HG02623 (cell line): Measurements from ENCODE around the gene ME1.
A peak's percentile ranks its signal among the peaks of the same experiment; 100 is the strongest.
"Not testable (repeated sequence)": the region's sequence is repeated elsewhere in the genome, so short reads cannot be mapped to it uniquely, and the experiment has no call there.

Source experiments
- ATAC-seq: cut with Tn5 transposase; IDR thresholded peaks from one replicate; pipeline ENCODE4 v1.9.1; 2021; ENCODE audit warnings: moderate library complexity; ENCODE audit not compliant: unreplicated experiment

Gene ME1

DNA sequence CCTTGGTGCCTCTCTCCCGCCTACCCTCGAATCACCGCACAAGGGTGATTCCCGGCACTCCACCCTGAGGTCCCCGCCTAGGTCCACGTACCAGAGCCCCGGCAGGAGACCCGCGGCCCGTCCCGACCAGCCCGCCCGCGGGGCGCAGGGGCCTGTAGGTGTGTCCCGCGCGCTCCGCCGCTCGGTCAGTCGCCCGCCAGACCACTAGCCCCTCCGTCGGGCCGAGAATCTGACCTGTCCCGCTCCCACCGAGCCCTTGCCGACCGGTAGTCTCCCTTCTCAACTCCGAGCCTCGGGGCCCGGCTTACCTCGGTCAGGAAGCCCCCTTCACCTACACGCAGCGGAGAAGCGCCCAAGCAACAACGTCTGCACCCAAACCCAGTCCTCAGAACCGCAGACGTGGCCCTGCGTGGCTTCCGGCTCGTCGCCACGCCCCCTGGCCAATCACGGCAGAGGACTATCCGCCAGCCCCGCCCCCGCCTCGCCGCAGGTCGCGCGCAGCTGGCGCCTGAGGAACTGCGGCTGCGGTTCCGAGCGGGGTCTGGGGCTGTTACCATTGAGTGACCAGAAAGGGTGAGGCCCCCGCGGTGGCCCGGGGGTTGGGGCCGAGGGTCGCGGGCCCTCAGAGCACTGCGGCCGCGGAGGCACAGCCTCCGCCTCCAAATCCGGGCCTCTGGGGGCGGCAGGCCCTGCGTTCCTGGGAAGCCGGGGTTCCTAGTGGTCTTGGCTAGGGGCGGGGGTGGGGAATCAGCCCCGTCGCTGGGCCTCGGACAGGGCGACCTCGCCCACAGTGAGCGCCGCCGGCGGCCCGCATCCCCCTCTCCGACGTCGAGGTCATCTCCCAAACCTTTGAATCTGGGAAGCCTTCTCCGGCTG is 237.7 kb downstream of the ME1 start, which contains the start of the genes PGM3 and RWDD2A:
TSS of gene PGM3 (minus strand) at position 395 of the 876 bp plus-strand sequence. CDS start 2,253 bp downstream, outside the sequence.
TSS of gene RWDD2A (plus strand) at position 487 of the 876 bp plus-strand sequence. CDS start 1,095 bp downstream, outside the sequence.
- ATAC-seq: peak; percentile 98

DNA sequence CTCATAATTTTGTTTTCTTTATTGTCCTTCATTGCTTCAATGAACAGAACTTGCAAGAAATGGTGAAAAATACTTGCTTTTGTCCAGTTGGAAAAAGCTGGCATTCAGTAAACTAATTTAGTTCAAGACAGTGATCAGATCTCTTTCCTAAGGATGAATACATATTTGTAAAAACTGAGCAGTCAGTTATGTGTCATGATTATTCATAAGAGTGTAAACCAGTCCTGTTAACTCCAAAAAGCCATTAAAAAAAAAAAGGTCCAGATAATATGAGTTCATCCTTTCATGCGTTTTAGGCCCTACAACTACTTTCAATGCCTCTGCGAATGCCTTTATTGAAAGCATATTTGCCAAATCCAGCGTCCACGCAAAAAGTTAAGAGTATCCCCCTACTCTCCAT is 238.4 kb downstream of the ME1 start:
- no peak for ATAC-seq

DNA sequence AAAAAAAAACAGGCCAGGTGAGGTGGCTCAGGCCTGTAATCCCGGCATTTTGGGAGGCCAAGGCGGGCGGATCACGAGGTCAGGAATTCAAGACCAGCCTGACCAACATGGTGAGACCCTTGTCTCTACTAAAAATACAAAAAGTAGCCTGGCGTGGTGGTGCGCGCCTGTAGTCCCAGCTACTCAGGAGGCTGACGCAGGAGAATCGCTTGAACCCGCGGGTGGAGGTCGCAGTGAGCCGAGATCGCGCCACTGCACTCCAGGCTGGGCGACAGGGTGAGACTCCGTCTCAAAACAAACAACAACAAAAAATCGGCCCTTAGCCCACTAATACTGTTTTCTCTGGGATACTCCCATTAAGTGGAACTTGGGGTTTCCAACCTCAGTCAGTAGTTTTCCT is 238.9 kb downstream of the ME1 start:
- ATAC-seq: not testable (repeated sequence)

DNA sequence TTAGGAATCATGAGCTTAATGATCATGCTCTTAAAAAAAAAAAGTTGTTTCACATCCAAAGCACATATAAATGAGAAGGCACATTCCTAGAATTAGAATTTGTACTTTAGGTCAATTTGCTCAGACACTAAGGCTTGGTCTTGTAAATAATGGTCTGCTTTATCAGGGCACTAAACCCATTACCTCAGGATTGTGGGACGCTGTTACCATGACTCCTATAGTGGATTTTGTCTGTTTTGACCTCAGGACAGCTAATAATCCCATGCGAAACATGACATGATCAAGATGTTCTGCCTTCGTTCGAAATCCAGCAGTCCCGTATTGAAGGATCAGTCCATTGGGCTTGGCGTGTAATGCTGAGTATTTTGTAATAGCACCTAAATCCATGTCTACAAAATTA is 240.2 kb downstream of the ME1 start:
- ATAC-seq: no peak

DNA sequence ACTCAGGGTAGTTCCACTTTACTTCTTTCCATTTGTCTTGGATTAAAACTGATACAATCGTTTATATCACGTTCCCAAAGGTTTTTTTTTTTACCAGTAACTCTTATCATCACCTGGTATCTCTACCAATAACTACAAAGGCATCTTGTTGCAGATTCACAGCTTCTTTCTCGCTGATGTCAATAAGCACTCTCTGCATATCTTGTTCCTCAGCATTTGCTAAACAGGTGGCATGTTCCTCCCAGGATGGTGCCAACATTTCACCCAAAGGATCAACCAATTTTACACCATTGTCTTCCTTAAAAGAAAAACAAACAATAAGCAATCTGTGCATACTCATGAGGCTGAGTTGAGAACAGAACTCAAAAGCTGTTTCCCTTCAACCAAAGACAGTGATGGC is 242.3 kb downstream of the ME1 start:
- ATAC-seq: no peak

DNA sequence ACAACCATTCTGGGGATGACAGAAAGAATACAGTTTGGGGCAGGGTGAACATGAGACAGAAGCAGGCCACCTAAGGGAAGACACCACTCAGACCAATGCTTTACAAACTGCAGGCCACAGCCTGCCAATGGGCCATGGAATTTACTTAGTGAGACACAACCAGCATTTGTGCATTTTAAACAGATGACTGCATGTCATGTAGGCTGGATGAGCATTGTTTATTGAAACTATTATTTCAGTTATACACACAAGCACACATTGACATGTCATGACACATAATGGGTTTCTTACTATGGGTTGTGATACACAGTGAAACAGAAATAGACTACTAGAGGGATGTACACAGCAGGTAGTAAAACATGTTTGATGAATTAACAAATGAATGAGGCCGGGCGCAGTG is 245.8 kb downstream of the ME1 start:
- ATAC-seq: no peak

DNA sequence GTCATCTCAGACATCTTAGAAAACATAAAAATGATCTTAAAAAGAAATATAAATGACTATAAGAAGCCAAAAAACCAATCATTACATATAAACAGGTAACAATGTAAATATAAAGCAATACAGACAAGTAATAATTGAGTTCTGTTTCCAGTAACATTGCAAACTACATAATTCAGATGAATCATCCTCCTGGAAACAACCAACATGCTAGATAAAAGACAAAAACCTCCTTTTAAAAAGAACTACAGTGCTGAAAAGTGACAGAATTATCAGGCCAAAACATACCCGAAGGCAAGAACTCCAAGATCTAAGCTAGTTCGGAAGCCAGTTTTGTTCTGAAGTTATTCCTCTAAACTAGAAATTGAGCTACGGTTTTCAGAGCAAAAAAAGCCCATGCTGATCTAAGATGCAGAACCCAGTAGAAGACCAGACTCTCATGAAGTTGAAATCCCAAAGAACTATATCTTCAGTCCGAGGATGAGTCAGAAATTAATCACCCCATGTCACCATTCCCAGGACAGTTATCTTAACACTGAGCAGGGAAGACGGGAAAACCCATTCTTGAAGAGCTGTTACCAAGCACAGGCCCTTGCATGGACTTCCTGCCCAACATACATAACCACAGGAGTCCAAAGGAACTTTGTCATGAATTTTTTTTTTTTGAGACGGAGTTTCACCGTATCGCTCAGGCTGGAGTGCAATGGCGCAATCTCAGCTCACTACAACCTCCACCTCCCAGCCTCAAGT is 247.6 kb downstream of the ME1 start:
- ATAC-seq: no peak

DNA sequence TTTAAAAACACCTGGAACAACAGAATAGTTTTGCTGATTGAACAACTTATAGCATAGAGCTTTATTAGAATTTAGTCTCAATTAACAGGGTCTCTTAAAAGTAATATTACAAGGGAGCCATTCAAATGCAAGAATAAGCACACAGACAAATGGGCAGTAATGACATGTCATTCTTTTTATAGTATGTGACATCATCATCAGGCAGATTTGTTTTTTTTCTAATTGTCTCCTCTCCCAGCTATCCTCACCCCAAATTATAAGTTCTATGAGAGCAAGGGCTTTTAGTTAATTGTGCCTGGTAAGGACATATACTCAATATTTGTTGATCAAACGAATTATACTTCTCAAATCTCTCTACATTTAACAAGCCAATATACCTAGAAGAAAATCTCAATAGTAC is 248.7 kb downstream of the ME1 start:
- no peak for ATAC-seq

DNA sequence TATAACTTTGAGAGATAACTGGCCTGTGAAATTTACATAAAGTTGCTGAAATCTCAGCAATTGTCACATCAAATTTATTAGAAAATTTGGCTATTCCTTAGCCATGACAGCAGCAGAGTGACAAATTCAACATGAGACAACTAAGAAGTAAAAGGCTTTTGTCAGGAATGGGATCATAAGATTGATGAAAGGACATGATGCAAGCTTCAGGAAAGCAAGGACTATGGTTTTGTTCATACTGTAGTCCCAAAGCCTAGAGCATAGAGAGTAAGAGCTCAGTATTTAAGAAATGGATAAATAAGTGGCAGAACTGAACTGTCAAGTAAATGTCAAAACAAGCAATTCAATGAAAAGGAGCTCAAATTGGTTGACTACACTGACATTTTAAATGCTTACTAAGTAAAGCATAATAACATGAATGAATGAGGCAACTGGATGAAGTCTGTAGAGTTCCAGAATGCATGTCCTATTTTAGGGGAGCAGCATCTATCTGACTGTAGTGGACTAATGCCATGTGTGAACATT is 250.4 kb downstream of the ME1 start:
- ATAC-seq: no peak

DNA sequence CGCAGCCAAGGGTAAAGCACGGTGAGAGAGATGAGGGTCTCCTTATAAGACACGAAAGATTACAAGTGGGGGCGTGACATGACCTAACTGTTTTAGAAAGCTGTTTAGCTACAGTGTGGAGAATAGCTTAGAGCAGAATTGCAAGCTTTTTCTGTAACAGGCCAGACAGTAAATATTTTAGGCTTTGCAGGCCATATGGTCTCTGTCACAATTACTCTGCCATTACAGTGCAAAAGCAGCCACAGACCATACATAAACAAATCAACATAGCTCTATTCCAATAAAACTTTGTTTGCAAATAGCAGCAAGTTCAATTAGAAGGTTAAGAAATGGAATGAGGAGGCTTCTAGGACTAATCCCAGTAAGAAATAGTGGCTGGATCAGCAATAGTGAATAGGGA is 254.6 kb downstream of the ME1 start:
- ATAC-seq: no peak

DNA sequence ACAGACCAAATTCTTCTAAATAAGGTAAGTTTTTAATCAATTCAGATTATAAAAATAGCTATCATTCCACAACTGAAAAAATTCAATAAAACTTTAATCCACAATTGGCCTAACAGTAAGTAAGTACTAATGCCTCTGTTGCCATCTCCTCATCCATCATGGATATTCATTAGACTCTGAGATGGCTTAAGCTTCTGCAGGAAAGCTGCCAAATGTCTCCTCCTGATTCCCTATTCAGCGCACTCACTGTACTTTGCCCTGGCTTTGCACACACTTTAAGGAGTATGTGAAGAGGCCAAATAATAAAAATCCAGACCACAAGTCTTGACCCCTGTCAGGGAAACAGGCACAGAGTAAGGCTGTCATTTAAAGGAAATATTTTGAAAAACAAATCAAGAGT is 261.3 kb downstream of the ME1 start:
- ATAC-seq: no peak

DNA sequence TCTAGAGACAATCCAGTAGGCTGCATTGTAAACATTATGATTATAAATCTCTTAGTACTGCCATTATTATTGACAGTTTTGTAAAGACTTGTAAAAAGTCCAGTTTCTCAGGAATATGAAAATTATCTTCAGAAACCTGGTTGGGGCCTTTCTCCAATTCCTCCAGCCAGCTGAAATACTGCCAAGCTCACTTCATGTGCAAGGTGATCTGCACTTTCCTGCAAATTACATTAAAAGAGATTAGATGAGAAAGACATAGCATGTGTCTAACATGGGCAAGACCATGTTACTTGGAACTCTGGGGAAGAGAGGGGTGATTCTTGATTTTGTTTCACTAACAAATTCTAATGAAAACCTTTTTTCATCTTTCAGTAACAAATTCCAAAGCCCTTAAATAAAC is 261.7 kb downstream of the ME1 start:
- ATAC-seq: no peak

DNA sequence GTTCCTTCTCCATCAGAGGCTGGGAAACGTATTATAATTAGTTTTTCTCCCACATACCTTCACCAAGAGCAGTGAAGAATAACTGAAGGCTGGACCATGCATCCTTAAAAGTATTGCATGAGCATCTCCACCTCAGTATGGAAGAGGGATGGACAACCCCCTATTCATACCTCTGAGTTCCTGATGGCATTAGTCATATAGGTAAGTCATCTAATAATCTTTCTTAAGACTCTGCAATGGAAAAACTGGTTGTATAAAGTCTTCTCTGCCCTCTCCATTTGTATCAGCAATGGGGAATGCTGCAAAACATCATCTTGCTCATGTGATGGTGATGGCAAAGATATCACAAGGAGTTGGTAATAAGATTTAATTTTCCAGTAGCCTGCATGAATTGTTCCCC is 262.3 kb downstream of the ME1 start:
- no peak for ATAC-seq

DNA sequence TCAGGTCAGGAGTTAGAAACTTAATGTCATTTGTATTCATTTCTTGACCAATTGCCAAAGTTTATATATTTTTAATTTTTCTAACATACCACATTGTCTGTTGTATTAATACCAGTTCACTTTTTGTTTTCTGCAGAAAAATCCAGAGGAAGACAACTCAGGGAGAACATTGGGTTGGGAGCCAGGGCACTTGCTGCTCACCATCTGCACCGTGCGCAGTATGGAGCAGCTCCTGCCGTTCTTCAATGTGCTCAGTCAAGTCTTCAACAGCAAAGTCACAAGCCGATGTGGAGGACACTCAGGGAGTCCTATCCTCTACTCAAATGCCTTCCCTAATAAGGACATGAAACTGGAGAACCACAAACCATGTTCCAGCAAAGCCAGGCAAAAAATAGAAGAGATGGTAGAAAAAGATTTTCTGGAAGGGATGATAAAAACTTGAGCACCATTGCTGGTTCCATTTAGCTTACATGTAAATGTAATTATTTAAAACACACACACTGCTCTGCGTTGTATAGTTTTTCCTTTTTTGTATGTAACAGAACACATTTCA is 263.0 kb downstream of the ME1 start:
- ATAC-seq: no peak
